HCT116 (cell line): ENCODE measurements around the gene OR52H1. TPM values are rescaled to one million over a fixed set of nuclear protein-coding genes. Genes with fewer than 3 reads are reported as not detected.

Experiments used
- ATAC-seq: fragments of 200-7000 bp; cut with Tn5 transposase; 2 replicates; pipeline ENCODE4 v1.9.1; 2020; ENCODE audit warnings: mild to moderate bottlenecking, moderate library complexity
- BruUV-seq: library from RNA; stranded (reverse); fragments of 400-500 nt; replicated peaks from 2 replicates; lab custom pipeline; 2021; lab: Mats Ljungman, UMichigan
- CTCF ChIA-PET: fragments of 300-600 bp; sonication (Branson Sonifier 250); formaldehyde crosslinking; loops from one replicate; lab custom pipeline; 2021; ENCODE audit warnings: antibody characterized with exemption; lab: Charles Lee
- POLR2A ChIA-PET: fragments of 300-600, 350-600 bp; sonication (Branson Sonifier 250); formaldehyde crosslinking; loops from one replicate; lab custom pipeline; 2021; ENCODE audit warnings: antibody characterized with exemption; lab: Charles Lee
- RAD21 ChIA-PET, 2 experiments: fragments of 300-600 bp; sonication (Branson Sonifier 250); formaldehyde crosslinking; loops; one replicate each; lab custom pipeline; 2023; ENCODE audit warnings: low total read pairs in 2 of 2; ENCODE audit not compliant: uncharacterized antibody in 2 of 2, unreplicated experiment in 2 of 2, low non-redundant PET in 1 of 2; lab: Charles Lee
- DNase-seq: peaks from one replicate; pipeline ENCODE4 v3.0.0-alpha.2; 2010; ENCODE audit warnings: low read depth, low spot score
- H2AFZ ChIP-seq: fragments of 200-600 bp; shearing (Covaris generic), sonication (generic); 2 replicates; pipeline ENCODE4 v1.6.1; 2017; ENCODE audit warnings: low read depth, mixed run types, mixed read lengths, antibody characterized with exemption, low read length; ENCODE audit not compliant: poor library complexity, severe bottlenecking
- H3K27ac ChIP-seq: 2 replicates; pipeline ENCODE4 v1.5.1; 2012; ENCODE audit warnings: low read depth, low read length
- H3K27me3 ChIP-seq: fragments of 200-600 bp; sonication (generic); 2 replicates; pipeline ENCODE4 v1.6.1; 2016; ENCODE audit warnings: mixed run types, low read length, mixed read lengths; ENCODE audit not compliant: insufficient read depth
- H3K36me3 ChIP-seq, 2 experiments: fragments of 200-500 bp in 1 of 2; fragments of 200-600 bp in 1 of 2; sonication (Bioruptor generic) in 1 of 2; sonication (generic) in 1 of 2; 2 replicates each; pipeline versions ENCODE4 v1.5.1 to v1.6.1; 2014 to 2016; ENCODE audit warnings: low read length in 2 of 2, inconsistent platforms in 1 of 2, mixed read lengths in 1 of 2, mixed run types in 1 of 2; ENCODE audit not compliant: insufficient read depth in 2 of 2, control insufficient read depth in 1 of 2
- H3K4me1 ChIP-seq, 2 experiments: fragments of 200-600 bp in 1 of 2; sonication (generic) in 1 of 2; 2 replicates each; pipeline versions ENCODE4 v1.5.1 to v1.6.1; 2012 to 2017; ENCODE audit warnings: low read length in 2 of 2, inconsistent platforms in 1 of 2, mild to moderate bottlenecking in 1 of 2, mixed read lengths in 1 of 2, mixed run types in 1 of 2, moderate library complexity in 1 of 2; ENCODE audit not compliant: insufficient read depth in 2 of 2, control insufficient read depth in 1 of 2
- H3K4me2 ChIP-seq: fragments of 200-600 bp; sonication (generic); 2 replicates; pipeline ENCODE4 v1.6.1; 2017; ENCODE audit warnings: mixed run types, low read length, mixed read lengths
- H3K4me3 ChIP-seq, 2 experiments: fragments of 200-600 bp in 1 of 2; sonication (generic) in 1 of 2; replicated peaks in 1 of 2; 2 replicates each; pipeline ENCODE4 v1.5.1; 2011 to 2016; ENCODE audit warnings: low read length in 2 of 2, control low read depth in 1 of 2, low read depth in 1 of 2, mild to moderate bottlenecking in 1 of 2, mixed read lengths in 1 of 2, mixed run types in 1 of 2
- H3K79me2 ChIP-seq: fragments of 200-600 bp; sonication (generic); 2 replicates; pipeline ENCODE4 v1.6.1; 2017; ENCODE audit warnings: mild to moderate bottlenecking, mixed run types, low read length, moderate library complexity, mixed read lengths; ENCODE audit not compliant: insufficient read depth
- H3K9ac ChIP-seq: fragments of 200-600 bp; sonication (generic); 2 replicates; pipeline ENCODE4 v1.6.1; 2016; ENCODE audit warnings: low read length, mixed read lengths
- H3K9me2 ChIP-seq: fragments of 200-600 bp; sonication (generic), shearing (Covaris generic); 2 replicates; pipeline ENCODE4 v1.6.1; 2017; ENCODE audit warnings: mixed run types, mild to moderate bottlenecking, moderate library complexity; ENCODE audit not compliant: insufficient read depth
- H3K9me3 ChIP-seq, 2 experiments: fragments of 200-500 bp in 1 of 2; fragments of 200-600 bp in 1 of 2; sonication (Bioruptor generic) in 1 of 2; sonication (generic) in 1 of 2; 2 replicates each; pipeline ENCODE4 v1.6.1; 2014 to 2017; ENCODE audit warnings: low read length in 2 of 2, mixed read lengths in 2 of 2, inconsistent platforms in 1 of 2, low read depth in 1 of 2, mild to moderate bottlenecking in 1 of 2, mixed run types in 1 of 2, moderate library complexity in 1 of 2; ENCODE audit not compliant: control insufficient read depth in 1 of 2, insufficient read depth in 1 of 2
- H4K20me1 ChIP-seq: fragments of 200-600 bp; sonication (generic), shearing (Covaris generic); 2 replicates; pipeline ENCODE4 v1.6.1; 2017; ENCODE audit warnings: mixed run types, mild to moderate bottlenecking, moderate library complexity; ENCODE audit not compliant: insufficient read depth
- CBX3 ChIP-seq: IDR thresholded peaks from 2 replicates; pipeline ENCODE4 v1.6.1; 2012; ENCODE audit warnings: low read depth
- CEBPB ChIP-seq: IDR thresholded peaks from 2 replicates; pipeline ENCODE4 v1.6.1; 2012; ENCODE audit warnings: low read depth
- CTCF ChIP-seq, 3 experiments: fragments of 200-600 bp in 1 of 3; sonication (generic) in 1 of 3; IDR thresholded peaks in 2 of 3; conservative IDR thresholded peaks in 1 of 3; 2 replicates each; pipeline ENCODE4 v1.5.1; 2012 to 2017; ENCODE audit warnings: low read depth in 2 of 3, low read length in 2 of 3, antibody characterized with exemption in 1 of 3, borderline replicate concordance in 1 of 3, control low read depth in 1 of 3, mild to moderate bottlenecking in 1 of 3, mixed read lengths in 1 of 3, mixed run types in 1 of 3, moderate library complexity in 1 of 3; ENCODE audit not compliant: insufficient read depth in 1 of 3
- ELF1 ChIP-seq: IDR thresholded peaks from 2 replicates; pipeline ENCODE4 v1.6.1; 2012; ENCODE audit warnings: low read depth, borderline replicate concordance
- EZH2 ChIP-seq: fragments of 200-600 bp; sonication (generic); IDR thresholded peaks from 2 replicates; pipeline ENCODE4 v1.6.1; 2017; ENCODE audit warnings: antibody characterized with exemption, mixed run types
- EZH2phosphoT487 ChIP-seq: fragments of 200-600 bp; IDR thresholded peaks from 2 replicates; pipeline ENCODE4 v1.6.1; 2018; ENCODE audit warnings: antibody characterized with exemption, borderline replicate concordance
- FOSL1 ChIP-seq: IDR thresholded peaks from 2 replicates; pipeline ENCODE4 v1.6.1; 2012; ENCODE audit warnings: low read depth
- MAX ChIP-seq: IDR thresholded peaks from 2 replicates; pipeline ENCODE4 v1.6.1; 2012
- POLR2A ChIP-seq: IDR thresholded peaks from 2 replicates; pipeline ENCODE4 v1.7.0; 2011; ENCODE audit warnings: borderline replicate concordance; ENCODE audit not compliant: insufficient read depth, insufficient read length; ENCODE audit errors: extremely low read depth
- RAD21 ChIP-seq: IDR thresholded peaks from 2 replicates; pipeline ENCODE4 v1.6.1; 2012; ENCODE audit warnings: low read depth, mild to moderate bottlenecking
- SIN3A ChIP-seq: IDR thresholded peaks from 2 replicates; pipeline ENCODE4 v1.6.1; 2012; ENCODE audit warnings: low read depth
- SP1 ChIP-seq: IDR thresholded peaks from 2 replicates; pipeline ENCODE4 v1.6.1; 2012; ENCODE audit warnings: low read depth
- TCF7L2 ChIP-seq: IDR thresholded peaks from 2 replicates; pipeline ENCODE4 v1.7.0; 2011; ENCODE audit warnings: borderline replicate concordance, inconsistent platforms; ENCODE audit not compliant: insufficient read depth, insufficient read length; ENCODE audit errors: extremely low read depth
- YY1 ChIP-seq: IDR thresholded peaks from 2 replicates; pipeline ENCODE4 v1.6.1; 2011; ENCODE audit warnings: low read length, low read depth, moderate library complexity, mild to moderate bottlenecking; ENCODE audit not compliant: insufficient replicate concordance; ENCODE audit errors: extremely low read depth
- ZBTB33 ChIP-seq: IDR thresholded peaks from 2 replicates; pipeline ENCODE4 v1.6.1; 2011; ENCODE audit warnings: mild to moderate bottlenecking, low read length, moderate library complexity; ENCODE audit not compliant: insufficient replicate concordance; ENCODE audit errors: extremely low read depth
- ZFX ChIP-seq: fragments of 450-650 bp; IDR thresholded peaks from 2 replicates; pipeline ENCODE4 v1.6.1; 2017
- ZNF274 ChIP-seq: fragments of 200-500 bp; sonication (Bioruptor generic); IDR thresholded peaks from 2 replicates; pipeline ENCODE4 v1.6.1; 2014; ENCODE audit warnings: mild to moderate bottlenecking, low read depth, low read length, inconsistent platforms
- intact Hi-C: fragments of 100-400 bp; cut with micrococcal nuclease; formaldehyde crosslinking; loops from 2 replicates; pipeline ENCODE4 v1.10.0; 2022
- total RNA-seq: library from RNA; stranded (reverse); gene quantifications from one replicate; pipeline ENCODE4 v1.2.1, GENCODE V29; 2021; ENCODE audit not compliant: unreplicated experiment
- TF ChIP-seq, protein P1 (sequence below): IDR thresholded peaks from 2 replicates; pipeline ENCODE4 v1.6.1; 2012; ENCODE audit warnings: low read depth
- TF ChIP-seq, protein P2 (sequence below): IDR thresholded peaks from 2 replicates; pipeline ENCODE4 v1.6.1; 2012

Gene OR52H1
- total RNA-seq, 1 experiment from 2014 or later: not detected

GRCh38 chr11:5531053-5531831 lies 17.1 kb downstream of the OR52H1 start:
- H4K20me1 ChIP-seq: no peaks in the 10 kb centered on the region; the same call in 1 of the 2 replicates
- BruUV-seq: no TSS peak
- H3K4me3 ChIP-seq: no peak overlapping the region
- H3K27ac ChIP-seq: no peak overlapping the region
- ChIA-PET CTCF (no interaction called here), RAD21 (no interaction called here), POLR2A (no interaction called here)
- H3K79me2 ChIP-seq: no peaks in the 10 kb centered on the region
- no peak for DNase-seq
- H2AFZ ChIP-seq: no peak overlapping the region
- ATAC-seq: no peak
- H3K4me2 ChIP-seq: no peak overlapping the region
- H3K36me3 ChIP-seq: no peaks in the 10 kb centered on the region
- no peak overlapping the region for H3K9ac ChIP-seq
- no peaks in the 10 kb centered on the region for H3K4me1 ChIP-seq
- H3K9me2 ChIP-seq: no peaks in the 10 kb centered on the region
- H3K27me3 ChIP-seq: peaks cover 64% of the 10 kb centered on the region; the same call in 1 of the 2 replicates
- H3K9me3 ChIP-seq: no peaks in the 10 kb centered on the region
- intact Hi-C loops: no loop called here
- TF ChIP-seq POLR2A: no peak
- TF ChIP-seq FOSL1: no peak
- no peak for TF ChIP-seq RAD21
- TF ChIP-seq SIN3A: no peak
- no peak for TF ChIP-seq ZNF274
- no peak for TF ChIP-seq MAX
- no peak for TF ChIP-seq TCF7L2
- no peak for TF ChIP-seq YY1
- TF ChIP-seq, protein P1, sequence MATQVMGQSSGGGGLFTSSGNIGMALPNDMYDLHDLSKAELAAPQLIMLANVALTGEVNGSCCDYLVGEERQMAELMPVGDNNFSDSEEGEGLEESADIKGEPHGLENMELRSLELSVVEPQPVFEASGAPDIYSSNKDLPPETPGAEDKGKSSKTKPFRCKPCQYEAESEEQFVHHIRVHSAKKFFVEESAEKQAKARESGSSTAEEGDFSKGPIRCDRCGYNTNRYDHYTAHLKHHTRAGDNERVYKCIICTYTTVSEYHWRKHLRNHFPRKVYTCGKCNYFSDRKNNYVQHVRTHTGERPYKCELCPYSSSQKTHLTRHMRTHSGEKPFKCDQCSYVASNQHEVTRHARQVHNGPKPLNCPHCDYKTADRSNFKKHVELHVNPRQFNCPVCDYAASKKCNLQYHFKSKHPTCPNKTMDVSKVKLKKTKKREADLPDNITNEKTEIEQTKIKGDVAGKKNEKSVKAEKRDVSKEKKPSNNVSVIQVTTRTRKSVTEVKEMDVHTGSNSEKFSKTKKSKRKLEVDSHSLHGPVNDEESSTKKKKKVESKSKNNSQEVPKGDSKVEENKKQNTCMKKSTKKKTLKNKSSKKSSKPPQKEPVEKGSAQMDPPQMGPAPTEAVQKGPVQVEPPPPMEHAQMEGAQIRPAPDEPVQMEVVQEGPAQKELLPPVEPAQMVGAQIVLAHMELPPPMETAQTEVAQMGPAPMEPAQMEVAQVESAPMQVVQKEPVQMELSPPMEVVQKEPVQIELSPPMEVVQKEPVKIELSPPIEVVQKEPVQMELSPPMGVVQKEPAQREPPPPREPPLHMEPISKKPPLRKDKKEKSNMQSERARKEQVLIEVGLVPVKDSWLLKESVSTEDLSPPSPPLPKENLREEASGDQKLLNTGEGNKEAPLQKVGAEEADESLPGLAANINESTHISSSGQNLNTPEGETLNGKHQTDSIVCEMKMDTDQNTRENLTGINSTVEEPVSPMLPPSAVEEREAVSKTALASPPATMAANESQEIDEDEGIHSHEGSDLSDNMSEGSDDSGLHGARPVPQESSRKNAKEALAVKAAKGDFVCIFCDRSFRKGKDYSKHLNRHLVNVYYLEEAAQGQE: no peak
- no peak for TF ChIP-seq CBX3
- no peak for TF ChIP-seq ZFX
- TF ChIP-seq SP1: no peak
- no peak for TF ChIP-seq ELF1
- no peak for TF ChIP-seq CTCF (IDR thresholded peaks at IDR 0.05 in 2 of 3, conservative IDR thresholded peaks at IDR 0.05 in 1 of 3; ENCODE audit: borderline replicate concordance in 1 of 3, insufficient read depth in 1 of 3, low read depth in 2 of 3, low read length in 2 of 3)
- no peak for TF ChIP-seq EZH2
- TF ChIP-seq, protein P2, sequence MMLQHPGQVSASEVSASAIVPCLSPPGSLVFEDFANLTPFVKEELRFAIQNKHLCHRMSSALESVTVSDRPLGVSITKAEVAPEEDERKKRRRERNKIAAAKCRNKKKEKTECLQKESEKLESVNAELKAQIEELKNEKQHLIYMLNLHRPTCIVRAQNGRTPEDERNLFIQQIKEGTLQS: no peak
- TF ChIP-seq EZH2phosphoT487: no peak
- TF ChIP-seq CEBPB: no peak
- TF ChIP-seq ZBTB33: no peak
